ENCODE results near the gene NUDT4. TPM values are rescaled to one million over a fixed set of nuclear protein-coding genes. Genes with fewer than 3 reads are reported as not detected.
A peak's percentile ranks its signal among the peaks of the same experiment; 100 is the strongest.

The NUDT4 gene
- total RNA-seq, 2 donors from 2014 or later: 103 to 124 TPM

GRCh38 chr12:93442411-93443340 lies 65.0 kb downstream of the NUDT4 start:
- intact Hi-C loops (cut with DNase I, micrococcal nuclease): no loop called here

GRCh38 chr12:93443576-93443975 lies 65.9 kb downstream of the NUDT4 start:
- ATAC-seq (no peak), DNase-seq (no peak)
- intact Hi-C loops (cut with DNase I, micrococcal nuclease): no loop called here

More at GRCh38 chr12:93442411-93443340, 65.0 kb downstream of the NUDT4 start:
- DNase-seq (no peak), ATAC-seq (peak; percentile 9)

- no peak for ATAC-seq
- no peak for DNase-seq
- intact Hi-C loops (cut with DNase I, micrococcal nuclease): no loop called here
Measured at GRCh38 chr12:93447555-93448290, 70.0 kb downstream of the NUDT4 start.

GRCh38 chr12:93448796-93449195 lies 71.1 kb downstream of the NUDT4 start:
- DNase-seq (no peak), ATAC-seq (peak; percentile 81)
- intact Hi-C loops (cut with DNase I, micrococcal nuclease): no loop called here

- ATAC-seq (peak; percentile 17), DNase-seq (no peak)
- intact Hi-C loops (cut with DNase I, micrococcal nuclease): no loop called here
Measured at GRCh38 chr12:93449277-93449676, 71.6 kb downstream of the NUDT4 start.

- DNase-seq (no peak), ATAC-seq (no peak)
- intact Hi-C loops (cut with DNase I, micrococcal nuclease): no loop called here
Measured at GRCh38 chr12:93451423-93452158, 73.9 kb downstream of the NUDT4 start.

- intact Hi-C loops (cut with DNase I, micrococcal nuclease): no loop called here
- DNase-seq: no peak
- no peak for ATAC-seq
Measured at GRCh38 chr12:93453633-93454032, 75.9 kb downstream of the NUDT4 start.

- DNase-seq: no peak
- intact Hi-C loops (cut with DNase I, micrococcal nuclease): no loop called here
- no peak for ATAC-seq
Measured at GRCh38 chr12:93456077-93456476, 78.4 kb downstream of the NUDT4 start.

Other genes starting within 250 kb of the NUDT4 start
- 10 to 100 TPM; 73.1 to 83.5 TPM for gene UBE2N, start 64.0 kb downstream of the NUDT4 start, total RNA-seq
- 10 to 100 TPM; 58.2 to 65.1 TPM for gene MRPL42, start 89.6 kb downstream of the NUDT4 start, total RNA-seq
- gene SOCS2, start 194.8 kb downstream of the NUDT4 start, total RNA-seq: 10 to 100 TPM; 19.5 to 27.9 TPM